K562 (cell line): ENCODE results near the gene RRAS. TPM values are rescaled to one million over a fixed set of nuclear protein-coding genes. Genes with fewer than 3 reads are reported as not detected.
A peak's percentile ranks its signal among the peaks of the same experiment; 100 is the strongest.

Experiments used
- ATAC-seq: fragments of 200-7000 bp; cut with Tn5 transposase; 3 replicates; pipeline ENCODE4 v1.9.1; 2020; ENCODE audit warnings: moderate library complexity
- BruUV-seq: library from RNA; stranded (reverse); fragments of 400-500 nt; replicated peaks from 2 replicates; lab custom pipeline; 2021; lab: Mats Ljungman, UMichigan
- CTCF ChIA-PET: fragments of 300-600 bp; formaldehyde crosslinking; extraction: SDS; loops from one replicate; lab custom pipeline; 2021; ENCODE audit warnings: low intra/inter-chr PET ratio; lab: Yijun Ruan, JAX
- POLR2A ChIA-PET: fragments of 300-600, 350-650 bp; sonication (Branson Sonifier 250); formaldehyde crosslinking; extraction: SDS; loops from one replicate; lab custom pipeline; 2021; ENCODE audit warnings: antibody characterized with exemption, inconsistent platforms; lab: Yijun Ruan, JAX
- DNase-seq, 4 experiments: peaks; one replicate each; pipeline versions ENCODE4 v3.0.0 to v3.0.0-alpha.2; 2011 to 2018; ENCODE audit warnings: low spot score in 3 of 4, mixed read lengths in 3 of 4; ENCODE audit errors: extremely low read depth in 1 of 4
- FAIRE-seq: peaks from 2 replicates; lab custom pipeline; 2011; peaks lifted over from hg19 to GRCh38; lab: Jason Lieb, UNC
- H2AFZ ChIP-seq: 2 replicates; pipeline ENCODE4 v1.6.0; 2011; ENCODE audit warnings: low read depth, low read length, control low read depth, inconsistent platforms
- H3K27ac ChIP-seq: fragments of 200-600 bp; 3 replicates; pipeline ENCODE4 v1.8.0; 2011; ENCODE audit warnings: low read depth, mild to moderate bottlenecking, control low read depth, inconsistent platforms, low read length, moderate library complexity, mixed read lengths; ENCODE audit errors: extremely low read depth
- H3K27me3 ChIP-seq, 2 experiments: fragments of 300-600 bp in 1 of 2; 2 replicates in 1 of 2; 3 replicates in 1 of 2; pipeline versions ENCODE4 v1.6.0 to v1.8.0; 2011; ENCODE audit warnings: inconsistent platforms in 2 of 2, low read length in 2 of 2, mild to moderate bottlenecking in 1 of 2, mixed read lengths in 1 of 2, moderate library complexity in 1 of 2; ENCODE audit not compliant: control insufficient read depth in 2 of 2, insufficient read depth in 2 of 2
- H3K36me3 ChIP-seq: fragments of 300-600 bp; 3 replicates; pipeline ENCODE4 v1.8.0; 2011; ENCODE audit warnings: mild to moderate bottlenecking, low read length, inconsistent platforms; ENCODE audit not compliant: control insufficient read depth, insufficient read depth
- H3K4me1 ChIP-seq, 2 experiments: fragments of 200-600 bp in 1 of 2; replicated peaks in 1 of 2; 2 replicates in 1 of 2; 3 replicates in 1 of 2; pipeline versions ENCODE4 v1.5.1 to v1.8.0; 2011; ENCODE audit warnings: inconsistent platforms in 2 of 2, low read length in 2 of 2, mild to moderate bottlenecking in 1 of 2, mixed read lengths in 1 of 2, moderate library complexity in 1 of 2; ENCODE audit not compliant: control insufficient read depth in 2 of 2, insufficient read depth in 2 of 2
- H3K4me2 ChIP-seq: 2 replicates; pipeline ENCODE4 v1.6.1; 2011; ENCODE audit warnings: low read length, control low read depth, inconsistent platforms, mixed read lengths; ENCODE audit not compliant: insufficient read depth
- H3K4me3 ChIP-seq: fragments of 200-600 bp; sonication (generic), shearing (Covaris generic); 2 replicates; pipeline ENCODE4 v1.5.1; 2016; ENCODE audit warnings: control low read depth, inconsistent platforms
- H3K79me2 ChIP-seq: fragments of 200-600 bp; 3 replicates; pipeline ENCODE4 v1.8.0; 2011; ENCODE audit warnings: low read length, inconsistent platforms; ENCODE audit not compliant: control insufficient read depth, insufficient read depth
- H3K9ac ChIP-seq, 2 experiments: 2 replicates each; pipeline versions ENCODE4 v1.6.0 to v1.6.1; 2011; ENCODE audit warnings: low read depth in 2 of 2, low read length in 2 of 2, control low read depth in 1 of 2, inconsistent platforms in 1 of 2, mild to moderate bottlenecking in 1 of 2, mixed read lengths in 1 of 2; ENCODE audit not compliant: insufficient read depth in 1 of 2
- H3K9me1 ChIP-seq: one replicate; pipeline ENCODE4 v1.6.0; 2011; ENCODE audit warnings: inconsistent platforms, mild to moderate bottlenecking, low read length, moderate library complexity; ENCODE audit not compliant: control insufficient read depth, insufficient read depth
- H3K9me3 ChIP-seq: replicated peaks from 2 replicates; pipeline ENCODE4 v1.5.1; 2011; ENCODE audit warnings: low read depth, low read length, inconsistent platforms; ENCODE audit not compliant: control insufficient read depth, insufficient read depth
- H4K20me1 ChIP-seq: replicated peaks from 2 replicates; pipeline ENCODE4 v1.6.1; 2011; ENCODE audit warnings: low read length, inconsistent platforms, mixed read lengths; ENCODE audit not compliant: control insufficient read depth, insufficient read depth
- DNMT1 ChIP-seq: fragments of 450-650 bp; IDR thresholded peaks from 2 replicates; pipeline ENCODE4 v1.6.1; 2016; ENCODE audit warnings: antibody characterized with exemption, mild to moderate bottlenecking
- E2F6 ChIP-seq, 2 experiments: IDR thresholded peaks; 2 replicates each; pipeline ENCODE4 v1.6.1; 2011; ENCODE audit warnings: borderline replicate concordance in 1 of 2, control low read depth in 1 of 2, low read depth in 1 of 2, low read length in 1 of 2, mild to moderate bottlenecking in 1 of 2, mixed read lengths in 1 of 2, moderate library complexity in 1 of 2; ENCODE audit not compliant: insufficient read depth in 1 of 2, insufficient read length in 1 of 2, poor library complexity in 1 of 2, severe bottlenecking in 1 of 2; ENCODE audit errors: extremely low read depth in 1 of 2
- FIP1L1 ChIP-seq: fragments of 200-400 bp; formaldehyde crosslinking; IDR thresholded peaks from 2 replicates; pipeline ENCODE4 v1.6.1; 2018; ENCODE audit warnings: mild to moderate bottlenecking, low read depth, low read length; ENCODE audit not compliant: poor library complexity, severe bottlenecking
- HNRNPLL ChIP-seq: fragments of 200-400 bp; formaldehyde crosslinking; IDR thresholded peaks from 2 replicates; pipeline ENCODE4 v1.6.1; 2017; ENCODE audit warnings: low read length, low read depth, mild to moderate bottlenecking; ENCODE audit not compliant: poor library complexity, severe bottlenecking
- NFRKB ChIP-seq: fragments of 450-650 bp; IDR thresholded peaks from 2 replicates; pipeline ENCODE4 v1.6.1; 2016; ENCODE audit warnings: low read depth
- POLR2A ChIP-seq: fragments of 450-650 bp; conservative IDR thresholded peaks from 2 replicates; pipeline ENCODE4 v1.6.1; 2016
- RBM34 ChIP-seq: fragments of 200-400 bp; formaldehyde crosslinking; IDR thresholded peaks from 2 replicates; pipeline ENCODE4 v1.6.1; 2018; ENCODE audit warnings: low read length, borderline replicate concordance; ENCODE audit not compliant: insufficient read depth
- TEAD4 ChIP-seq, 2 experiments: sonication (generic) in 1 of 2; formaldehyde crosslinking in 1 of 2; IDR thresholded peaks; 2 replicates each; pipeline versions ENCODE4 v1.6.1 to v1.8.0; 2012 to 2022; ENCODE audit warnings: borderline replicate concordance in 1 of 2, inconsistent platforms in 1 of 2, low read length in 1 of 2, mild to moderate bottlenecking in 1 of 2, missing genetic modification reagents in 1 of 2
- ZBTB12 ChIP-seq: fragments of 250-450 bp; sonication (Bioruptor Pico); IDR thresholded peaks from 2 replicates; pipeline ENCODE4 v1.4.0; 2020
- ZBTB33 ChIP-seq: sonication (generic); formaldehyde crosslinking; IDR thresholded peaks from 2 replicates; pipeline ENCODE4 v1.8.1; 2023; ENCODE audit warnings: mild to moderate bottlenecking, missing genetic modification reagents
- ZSCAN32 ChIP-seq: fragments of 450-650 bp; formaldehyde crosslinking; IDR thresholded peaks from 2 replicates; pipeline ENCODE4 v1.4.0; 2020; ENCODE audit warnings: mild to moderate bottlenecking, moderate library complexity
- WGBS: fragments of 100-300 bp; shearing (Covaris generic); methylation state at CpG from one replicate; pipeline ENCODE4 v1.1.6; 2016; ENCODE audit warnings: low coverage, mixed read lengths; ENCODE audit not compliant: insufficient coverage; ENCODE audit errors: missing lambda C conversion rate; 5-methylcytosine and 5-hydroxymethylcytosine counted together
- in situ Hi-C: fragments of 300-500 bp; cut with MboI; formaldehyde crosslinking; loops from 4 replicates; pipeline ENCODE4 v1.15.0; 2018; ENCODE audit warnings: inconsistent platforms, mixed read lengths
- intact Hi-C: fragments of 100-400 bp; cut with micrococcal nuclease; formaldehyde crosslinking; loops from 2 replicates; pipeline ENCODE4 v1.14.2; 2022
- polyA plus RNA-seq, 8 experiments: library from polyadenylated mRNA; depleted of rRNA in 4 of 8; stranded (reverse) in 5 of 8; unstranded in 3 of 8; fragments of >200 nt; fragmentation: Nextera tagmentation in 2 of 8; fragmentation: Illumina TruSeq in 1 of 8; extraction: Ambion mirVana in 2 of 8; extraction: Trizol in 1 of 8; gene quantifications; 2 replicates each; pipeline versions ENCODE4 v1.2.1 to v1.2.3, GENCODE V29; 2011 to 2014; ENCODE audit warnings: inconsistent platforms in 1 of 8, missing spikeins in 1 of 8
- total RNA-seq, 7 experiments: library from RNA; depleted of rRNA in 6 of 7; stranded (reverse); fragments of >200 nt in 6 of 7; fragmentation: Illumina TruSeq in 2 of 7; extraction: Trizol in 2 of 7; gene quantifications; 2 replicates each; pipeline versions ENCODE4 v1.2.1 to v1.2.3, GENCODE V29; 2011 to 2021; ENCODE audit warnings: low replicate concordance in 1 of 7

RRAS gene
- total and polyA plus RNA-seq, 9 of the 15 experiments (the other 6 are each of a cell fraction or from before 2014, with no cell fraction given), result 0.70 to 17.3 (median 8.2) TPM

GRCh38 chr19:49689133-49690078, 49.5 kb upstream of the RRAS start, which contains the start of gene ADM5 (continued):
- TF ChIP-seq ZBTB33 (CRISPR knock-in tag), result peak; percentile 96
- peak; percentile 34 for TF ChIP-seq FIP1L1

GRCh38 chr19:49688531-49689132, 48.7 kb upstream of the RRAS start:
- Histone ChIP-seq H3K9me3 (no peaks in the 10 kb centered on the region), H3K4me3 (no peak overlapping the region), H4K20me1 (no peaks in the 10 kb centered on the region; the same call in 1 of the 2 replicates), H2AFZ (no peak overlapping the region), H3K79me2 (peaks cover 2% of the 10 kb centered on the region; the same call in 1 of the 3 replicates), H3K4me1 (peaks cover 0 to 71% of the 10 kb centered on the region in 2 experiments; a peak in 2 of 5 replicates), H3K36me3 (peaks cover 58% of the 10 kb centered on the region; the same call in 2 of the 3 replicates), H3K9me1 (no peaks in the 10 kb centered on the region), H3K27ac (no peak overlapping the region), H3K27me3 (no peaks in the 10 kb centered on the region), H3K4me2 (no peak overlapping the region), H3K9ac (peak overlapping the region in 1 of 2 experiments; percentile 36; a peak in 2 of 4 replicates)
- ATAC-seq, result no peak; the same call in 2 of the 3 replicates
- intact Hi-C loops, result no loop called here
- FAIRE-seq, result no peak
- DNase-seq, result no peak
- 79% methylated on average over 6 of the region's 12 CpGs for WGBS
- ChIA-PET CTCF (no interaction called here), POLR2A (interaction anchor here (0.9 to 1.9 kb wide), 3 partner anchors 10 to 12 kb away, joined by 3 to 9 read pairs (median 4); partner anchors contain the start of gene PRMT1)
- in situ Hi-C loops, result no loop called here
- BruUV-seq, result no TSS peak
- TF ChIP-seq ZSCAN32 (CRISPR knock-in tag) (no peak), RBM34 (no peak), HNRNPLL (no peak), TEAD4 (IDR thresholded peaks at IDR 0.05; ENCODE audit: low read length) (no peak), TEAD4 (CRISPR knock-in tag; IDR thresholded peaks at IDR 0.05; ENCODE audit: borderline replicate concordance) (no peak), POLR2A (peak; percentile 53; the same call in 1 of the 2 replicates), DNMT1 (no peak), E2F6 (IDR thresholded peaks at IDR 0.05; ENCODE audit: borderline replicate concordance in 1 of 2, extremely low read depth in 1 of 2, insufficient read depth in 1 of 2, insufficient read length in 1 of 2, low read depth in 1 of 2, low read length in 1 of 2, poor library complexity in 1 of 2, severe bottlenecking in 1 of 2) (no peak), ZBTB12 (no peak), NFRKB (no peak)
